GM12891 (cell line): ENCODE data around the gene PHKG2.

Experiments used
- DNase-seq: peaks from one replicate; pipeline ENCODE4 v3.0.0; 2011; ENCODE audit warnings: low spot score; ENCODE audit not compliant: insufficient read length
- FAIRE-seq: peaks from 2 replicates; lab custom pipeline; 2011; peaks lifted over from hg19 to GRCh38; lab: Jason Lieb, UNC
- PAX5 ChIP-seq: IDR thresholded peaks from 2 replicates; pipeline ENCODE4 v1.6.1; 2011; ENCODE audit warnings: low read length, moderate library complexity, mild to moderate bottlenecking; ENCODE audit not compliant: insufficient read depth, severe bottlenecking
- POLR2A ChIP-seq: IDR thresholded peaks from 2 replicates; pipeline ENCODE4 v1.6.1; 2011; ENCODE audit warnings: low read depth, low read length, control low read depth
- POLR2AphosphoS5 ChIP-seq: IDR thresholded peaks from 2 replicates; pipeline ENCODE4 v1.6.1; 2011; ENCODE audit warnings: low read depth, low read length, control low read depth
- POU2F2 ChIP-seq: IDR thresholded peaks from 2 replicates; pipeline ENCODE4 v1.6.1; 2011; ENCODE audit warnings: low read depth, mild to moderate bottlenecking, control low read depth, low read length, moderate library complexity
- SPI1 ChIP-seq: IDR thresholded peaks from 2 replicates; pipeline ENCODE4 v1.6.1; 2011; ENCODE audit warnings: low read depth, low read length, control low read depth
- TAF1 ChIP-seq: IDR thresholded peaks from 2 replicates; pipeline ENCODE4 v1.6.1; 2011; ENCODE audit warnings: low read depth, low read length, control low read depth

PHKG2 gene

DNA sequence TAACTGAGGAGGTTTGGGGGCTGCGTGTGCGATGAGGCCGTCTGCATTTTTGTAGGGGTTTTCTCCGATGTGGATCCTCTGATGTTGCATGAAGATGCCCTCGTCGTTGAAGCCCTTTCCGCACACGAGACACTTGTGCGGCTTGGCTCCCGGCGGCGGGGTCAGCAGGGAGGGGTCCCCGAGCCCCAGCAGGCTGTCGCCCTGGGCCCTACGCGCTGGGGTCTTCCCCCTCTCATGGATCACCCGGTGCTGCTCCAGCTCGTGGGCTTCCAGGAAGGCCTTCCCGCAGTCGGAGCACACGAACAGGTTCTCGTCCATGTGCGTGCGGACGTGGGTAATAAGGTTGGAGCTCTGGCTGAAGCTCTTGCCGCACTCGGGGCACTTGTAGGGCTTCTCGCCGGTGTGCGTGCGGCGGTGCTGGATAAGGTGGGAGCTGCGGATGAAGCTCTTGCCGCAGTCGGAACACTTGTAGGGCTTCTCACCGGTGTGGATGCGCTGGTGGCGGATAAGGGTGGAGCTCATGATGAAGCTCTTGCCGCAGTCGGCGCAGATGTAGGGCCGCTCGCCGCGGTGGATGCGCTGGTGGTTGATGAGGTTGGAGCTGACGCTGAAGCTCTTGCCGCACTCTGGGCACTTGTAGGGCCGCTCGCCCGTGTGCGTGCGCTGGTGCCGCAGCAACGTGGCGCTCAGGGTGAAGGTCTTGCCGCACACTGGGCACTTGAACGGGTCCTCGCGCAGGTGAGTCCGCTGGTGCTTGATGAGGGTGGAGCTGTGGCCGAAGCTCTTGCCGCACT, 34.5 kb downstream of the PHKG2 start:
- TF ChIP-seq PAX5 (no peak), POLR2AphosphoS5 (no peak), TAF1 (no peak), POLR2A (no peak), POU2F2 (no peak)
- no peak for FAIRE-seq
- DNase-seq, result no peak

DNA sequence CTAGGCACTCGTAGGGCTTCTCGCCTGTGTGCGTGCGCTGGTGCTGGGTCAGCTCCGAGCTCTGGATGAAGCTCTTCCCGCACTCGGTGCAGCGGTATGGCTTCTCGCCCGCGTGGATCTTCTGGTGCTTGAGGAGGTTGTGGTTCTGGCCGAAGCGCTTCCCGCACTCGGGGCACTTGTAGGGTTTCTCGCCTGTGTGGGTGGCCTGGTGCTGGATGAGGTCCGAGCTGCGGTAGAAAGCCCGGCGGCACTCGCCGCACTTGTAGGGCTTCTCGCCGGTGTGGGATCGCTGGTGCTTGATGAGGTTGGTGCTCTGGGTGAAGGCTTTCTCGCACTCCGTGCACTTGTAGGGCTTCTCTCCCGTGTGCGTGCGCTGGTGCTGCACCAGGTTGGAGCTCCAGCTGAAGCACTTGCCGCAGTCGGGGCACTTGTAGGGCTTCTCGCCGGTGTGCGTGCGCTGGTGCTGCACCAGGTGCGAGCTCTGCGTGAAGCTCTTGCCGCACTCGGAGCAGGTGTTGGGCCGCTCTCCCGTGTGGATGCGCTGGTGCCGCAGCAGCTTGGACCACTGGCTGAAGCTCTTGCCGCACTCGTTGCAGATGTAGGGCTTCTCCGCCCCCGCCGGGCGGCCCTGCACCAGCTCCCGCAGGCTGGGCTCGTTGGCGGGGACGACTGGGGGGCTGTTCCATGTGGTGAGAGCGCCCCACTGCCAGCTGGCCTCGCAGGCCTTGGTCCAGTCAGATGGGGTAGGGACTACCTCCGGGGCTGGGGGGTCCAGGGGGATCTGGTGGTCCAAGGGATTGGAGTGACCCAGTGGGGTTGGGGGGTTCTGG, 35.3 kb downstream of the PHKG2 start:
- FAIRE-seq, result no peak
- no peak for TF ChIP-seq TAF1
- no peak for TF ChIP-seq SPI1
- TF ChIP-seq POLR2A, result no peak
- TF ChIP-seq POLR2AphosphoS5, result no peak
- TF ChIP-seq PAX5, result no peak
- no peak for TF ChIP-seq POU2F2
- DNase-seq, result no peak

DNA sequence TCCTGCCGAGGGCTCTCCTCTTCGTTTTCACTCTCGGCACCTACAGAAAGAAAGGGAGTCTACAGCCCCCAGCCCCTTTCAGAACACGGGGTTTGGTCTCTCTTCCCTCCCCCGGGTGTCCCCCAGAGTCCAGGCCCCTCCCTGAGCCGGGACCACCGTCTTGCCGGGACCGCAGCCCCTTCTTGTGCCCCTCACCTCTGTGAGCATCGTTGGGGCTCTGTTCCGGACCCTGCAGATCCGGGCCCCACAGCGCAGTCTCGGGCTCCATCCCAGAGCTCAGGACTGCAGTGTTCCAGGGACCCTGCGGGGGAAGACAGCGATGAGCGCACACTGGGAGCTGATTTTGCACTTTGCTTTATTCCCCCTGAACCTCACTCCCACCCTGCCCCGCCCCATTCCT, 36.0 kb downstream of the PHKG2 start:
- TF ChIP-seq POLR2AphosphoS5 (no peak), PAX5 (no peak), SPI1 (no peak), TAF1 (no peak), POU2F2 (no peak), POLR2A (no peak)
- no peak for FAIRE-seq
- DNase-seq, result no peak

DNA sequence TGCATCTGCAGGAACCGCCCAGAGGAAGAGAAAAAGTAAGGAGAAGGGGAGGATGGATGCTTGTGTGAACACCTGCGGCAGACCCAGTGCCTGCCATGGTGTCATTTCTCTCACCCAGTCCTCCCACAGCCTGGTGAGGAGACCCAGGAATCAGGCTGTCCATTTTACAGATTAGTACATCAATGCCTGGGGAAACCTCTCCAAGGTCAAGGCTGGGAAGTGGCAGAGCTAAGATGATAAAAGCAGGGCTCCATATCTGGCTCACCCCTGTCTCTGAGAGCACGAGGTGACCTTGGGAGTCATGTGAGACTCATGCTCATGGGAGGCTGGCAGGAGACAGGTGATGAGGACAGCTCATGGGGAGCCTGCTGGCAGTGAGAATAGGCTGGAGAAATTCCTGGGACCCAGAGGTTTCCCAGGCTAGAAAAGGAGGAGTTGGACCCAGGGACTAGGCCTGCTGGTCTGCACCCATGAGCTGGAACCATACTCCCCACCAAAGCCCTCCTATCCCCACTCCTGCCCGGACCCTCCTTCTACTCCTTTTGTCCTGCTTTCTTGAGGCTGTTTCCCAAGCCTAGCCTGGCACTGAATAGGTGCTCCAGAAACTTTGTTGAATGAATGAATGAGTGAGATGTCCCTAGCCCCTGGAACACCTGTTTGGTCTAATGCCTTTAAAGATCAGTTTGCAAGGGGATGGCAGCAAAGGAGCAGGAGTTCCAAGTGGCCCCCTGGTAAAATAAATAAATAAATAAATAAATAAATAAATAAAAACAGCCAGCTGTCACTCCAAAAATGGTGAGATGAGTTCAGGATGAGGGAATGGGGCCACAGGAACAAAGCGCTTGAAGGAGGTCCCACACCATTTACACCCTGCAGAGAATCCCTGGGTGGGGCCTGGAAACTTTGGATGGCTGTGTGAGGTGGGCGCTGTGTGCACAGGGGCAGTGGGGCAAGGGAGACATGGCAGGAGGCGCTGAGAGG, 37.2 kb downstream of the PHKG2 start:
- no peak for TF ChIP-seq POLR2AphosphoS5
- TF ChIP-seq TAF1, result no peak
- TF ChIP-seq POU2F2, result no peak
- TF ChIP-seq SPI1, result no peak
- TF ChIP-seq PAX5, result no peak
- TF ChIP-seq POLR2A, result no peak
- DNase-seq, result no peak
- FAIRE-seq, result no peak

DNA sequence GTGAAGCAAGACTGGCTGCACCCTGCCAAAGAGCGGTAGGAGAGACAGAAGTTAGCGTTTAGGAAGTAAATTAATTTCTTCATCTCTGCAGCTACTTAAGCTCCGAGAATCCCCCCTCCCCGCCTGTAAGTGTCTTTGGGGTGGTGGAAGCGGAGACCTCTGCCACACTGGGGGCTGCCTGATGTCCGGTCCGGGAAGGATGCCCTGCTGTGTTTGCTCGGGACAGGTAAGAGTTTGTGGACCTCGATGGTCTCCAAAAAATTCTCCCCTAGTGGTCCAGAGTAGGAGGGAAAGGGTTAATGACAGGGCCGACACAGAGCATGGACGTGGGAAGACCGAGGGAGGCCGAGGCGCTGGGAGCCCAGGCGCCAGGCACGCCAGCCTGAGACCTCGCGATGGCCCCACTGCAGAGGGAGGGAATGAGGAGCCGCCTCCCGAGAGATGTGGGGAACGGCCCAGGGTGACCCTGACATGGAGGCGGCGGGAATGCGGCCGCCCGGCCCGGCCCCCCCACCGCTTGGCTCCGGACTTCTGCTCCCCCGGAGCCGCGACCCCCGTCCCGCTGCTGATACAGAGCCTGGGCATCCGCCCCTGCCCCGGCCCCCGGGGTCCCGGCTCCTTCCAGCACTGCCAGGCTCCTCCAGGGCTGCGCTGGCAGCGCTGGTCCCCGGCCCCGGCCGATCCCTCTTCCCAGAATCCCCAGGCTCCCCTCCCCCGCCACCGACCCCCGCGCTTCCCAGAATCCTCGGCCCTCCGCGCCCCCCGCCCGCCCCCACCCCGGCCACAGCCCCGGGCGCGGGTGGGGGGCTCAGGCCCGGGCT, 38.1 kb downstream of the PHKG2 start:
- FAIRE-seq, result no peak
- DNase-seq, result no peak
- TF ChIP-seq SPI1 (no peak), POLR2A (no peak), POU2F2 (no peak), PAX5 (no peak), TAF1 (no peak), POLR2AphosphoS5 (no peak)

DNA sequence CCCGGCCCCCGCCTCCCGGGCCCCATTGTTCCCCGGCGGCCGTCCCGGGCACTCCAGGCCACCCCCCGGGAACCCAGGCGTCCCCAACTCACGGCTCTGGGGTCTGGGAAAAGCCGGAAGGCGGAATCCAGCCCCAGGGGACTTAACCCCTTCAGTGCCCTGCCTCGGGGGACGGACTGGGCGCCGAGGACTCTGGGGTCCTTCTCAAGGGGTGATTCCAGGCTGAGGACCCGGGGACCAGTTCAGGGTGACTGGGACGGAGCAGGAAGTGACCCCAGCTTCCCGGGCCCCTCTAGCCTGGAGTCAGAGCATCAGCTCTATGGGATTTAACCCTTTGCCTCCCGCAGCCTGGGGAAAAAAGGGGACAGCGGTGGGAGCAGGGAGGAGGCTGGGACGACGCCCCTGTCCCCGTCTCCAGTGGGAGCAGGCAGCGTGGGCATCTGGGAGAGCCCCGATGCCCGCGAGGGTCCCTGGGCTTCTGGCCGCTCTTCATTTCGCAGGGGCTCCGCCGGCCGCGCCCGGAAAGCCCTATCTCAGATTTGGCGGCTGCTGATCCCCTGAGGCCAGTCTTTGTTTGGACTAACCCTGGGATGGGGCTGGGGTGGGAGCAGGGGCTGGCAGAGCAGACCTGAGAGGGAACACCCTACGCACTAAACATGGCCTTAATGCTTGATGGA, 38.8 kb downstream of the PHKG2 start, which contains the start of gene ZNF629:
Gene ZNF629 (minus strand): TSS at position 270 of the 677 bp plus-strand sequence. CDS start 2,723 bp downstream, outside the sequence.
- no peak for TF ChIP-seq TAF1
- TF ChIP-seq POLR2AphosphoS5, result no peak
- no peak for TF ChIP-seq PAX5
- no peak for TF ChIP-seq POU2F2
- no peak for TF ChIP-seq POLR2A
- no peak for TF ChIP-seq SPI1
- DNase-seq, result peak; percentile 52
- FAIRE-seq, result no peak

DNA sequence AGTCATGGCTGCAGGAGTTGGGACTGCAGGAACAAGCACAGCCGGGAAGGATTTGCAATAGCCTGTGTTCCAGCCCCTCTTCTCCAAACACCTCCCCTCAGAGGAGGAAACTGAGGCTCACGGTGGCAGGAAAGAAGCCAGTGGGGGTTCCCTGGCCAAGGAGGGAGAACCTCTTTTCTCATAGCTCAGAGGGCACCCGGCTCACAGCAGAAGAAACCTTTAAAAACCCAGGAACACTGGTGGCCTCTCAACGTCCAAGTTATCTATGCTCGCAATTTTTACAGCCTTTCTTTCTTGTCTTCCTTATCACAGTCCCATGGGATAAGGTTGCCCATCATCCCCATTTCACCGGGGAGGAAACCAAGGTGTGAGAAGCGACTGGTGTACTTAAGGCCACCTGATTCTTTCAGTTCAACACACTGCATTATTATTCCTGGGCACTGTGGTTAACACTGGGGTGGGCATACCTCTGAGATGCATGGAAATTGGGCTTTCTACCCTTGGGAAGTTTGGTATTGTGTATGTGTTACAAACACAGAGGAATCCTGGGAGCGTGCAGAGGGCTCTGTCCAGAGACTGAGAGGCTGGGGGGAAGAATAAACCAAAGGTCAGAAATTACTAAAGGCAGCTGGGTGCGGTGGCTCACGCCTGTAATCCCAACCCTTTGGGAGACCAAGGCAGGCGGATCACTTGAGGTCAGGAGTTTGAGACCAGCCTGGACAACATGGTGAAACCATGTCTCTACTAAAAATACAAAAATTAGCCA, 39.6 kb downstream of the PHKG2 start:
- DNase-seq (no peak), FAIRE-seq (no peak)
- TF ChIP-seq POLR2AphosphoS5, result no peak
- no peak for TF ChIP-seq PAX5
- TF ChIP-seq POU2F2, result no peak
- no peak for TF ChIP-seq SPI1
- no peak for TF ChIP-seq POLR2A
- no peak for TF ChIP-seq TAF1

DNA sequence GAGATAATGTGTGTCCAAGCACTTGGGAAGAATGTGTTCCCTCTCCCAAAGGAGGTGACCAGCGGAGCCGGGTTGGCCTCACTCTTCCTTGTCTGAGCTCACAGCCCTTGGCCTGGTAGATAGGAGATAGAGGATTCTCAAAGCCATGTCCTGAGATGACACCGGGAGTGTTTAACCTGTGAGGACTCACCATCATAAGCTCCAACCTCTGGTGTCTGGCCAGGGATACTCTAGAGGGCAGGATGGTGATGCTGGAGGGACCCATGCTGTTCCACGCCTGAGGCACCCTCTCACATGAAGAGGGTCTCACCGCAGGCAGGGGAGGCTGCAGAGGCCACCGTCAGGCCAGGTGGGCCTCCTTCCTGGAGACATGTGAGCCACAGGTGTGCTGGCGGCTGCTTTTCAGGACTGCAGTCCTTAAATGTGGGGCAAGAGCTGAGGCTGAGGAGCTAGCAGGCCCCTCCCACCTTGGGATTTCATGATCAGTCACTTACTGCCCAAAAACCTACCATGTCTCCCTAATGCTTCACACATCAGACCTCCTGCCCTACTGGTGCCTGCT, 45.4 kb downstream of the PHKG2 start:
- DNase-seq (no peak), FAIRE-seq (no peak)
- TF ChIP-seq POU2F2, result no peak
- no peak for TF ChIP-seq PAX5
- TF ChIP-seq POLR2A, result no peak
- TF ChIP-seq POLR2AphosphoS5, result no peak
- TF ChIP-seq SPI1, result no peak
- no peak for TF ChIP-seq TAF1
